Measurements from ENCODE around the gene C9orf153. TPM values are rescaled to one million over a fixed set of nuclear protein-coding genes. Genes with fewer than 3 reads are reported as not detected.

The C9orf153 gene
- total and polyA plus RNA-seq, 2 of the 8 experiments (the other 6 are each of a cell fraction or from before 2014, with no cell fraction given): not detected

- CTCF ChIA-PET (ENCODE audit: partially characterized antibody): interaction anchor here (1.0 kb wide), 1 partner anchor 18 kb away, joined by 5 read pairs; no protein-coding TSS in a partner anchor
- H3K27ac ChIP-seq (ENCODE audit: low read depth, low read length): no peak overlapping the region
- peak overlapping the region in 1 of 2 experiments; percentile 3; a peak in 1 of 4 replicates for H3K4me2 ChIP-seq (ENCODE audit: insufficient read depth in 1 of 2, low read depth in 2 of 2, low read length in 2 of 2)
- TF ChIP-seq BACH1 (IDR thresholded peaks at IDR 0.05; ENCODE audit: low read length) (no peak), SIN3A (conservative IDR thresholded peaks at IDR 0.05 in 1 of 2, IDR thresholded peaks at IDR 0.05 in 1 of 2; ENCODE audit: low read depth in 1 of 2, low read length in 2 of 2) (no peak), TBP (IDR thresholded peaks at IDR 0.05; ENCODE audit: low read depth, low read length) (no peak), JUN (IDR thresholded peaks at IDR 0.05; ENCODE audit: low read depth, low read length) (no peak), POLR2AphosphoS5 (IDR thresholded peaks at IDR 0.05; ENCODE audit: low read depth, low read length) (no peak), CTCF (IDR thresholded peaks at IDR 0.05; ENCODE audit: control extremely low read depth in 1 of 3, insufficient read depth in 1 of 3, low read depth in 1 of 3, low read length in 3 of 3) (no peak), TAF7 (optimal IDR thresholded peaks at IDR 0.05; ENCODE audit: borderline replicate concordance, low read depth, low read length) (no peak), ATF3 (IDR thresholded peaks at IDR 0.05; ENCODE audit: insufficient read depth, low read depth, low read length) (no peak), EZH2 (IDR thresholded peaks at IDR 0.05; ENCODE audit: low read depth, low read length, severe bottlenecking) (no peak), RBBP5 (IDR thresholded peaks at IDR 0.05; ENCODE audit: borderline replicate concordance, low read depth, low read length) (no peak)
Measured at GRCh38 chr9:86304236-86304730, 44.8 kb upstream of the C9orf153 start.

More at GRCh38 chr9:86304236-86304730, 44.8 kb upstream of the C9orf153 start:
- Histone ChIP-seq H2BK20ac (ENCODE audit: low read length) (no peak overlapping the region), H3K79me2 (ENCODE audit: control insufficient read depth in 1 of 2, insufficient read depth in 2 of 2, low read length in 2 of 2) (no peaks in the 10 kb centered on the region), H3K9me3 (ENCODE audit: insufficient read depth in 2 of 2, low read depth in 1 of 2, low read length in 1 of 2) (no peaks in the 10 kb centered on the region), H3K18ac (ENCODE audit: extremely low read depth, low read length) (peak overlapping the region; percentile 87), H2BK120ac (replicated peaks; ENCODE audit: low read depth, low read length) (no peak overlapping the region), H3K36me3 (ENCODE audit: control insufficient read depth in 2 of 4, insufficient read depth in 4 of 4, low read length in 3 of 4) (peaks cover 7 to 63% (median 26%) of the 10 kb centered on the region in 4 experiments; a peak in 7 of 8 replicates), H3K79me1 (ENCODE audit: low read depth, low read length) (no peaks in the 10 kb centered on the region), H4K8ac (ENCODE audit: extremely low read depth, insufficient read depth, low read length) (no peak overlapping the region), H2AFZ (ENCODE audit: low read length) (no peak overlapping the region), H3K4ac (replicated peaks; ENCODE audit: insufficient read length, low read depth, low read length) (no peak overlapping the region), H4K20me1 (replicated peaks in 1 of 2; ENCODE audit: control insufficient read depth in 1 of 2, insufficient read depth in 2 of 2, low read length in 2 of 2) (no peaks in the 10 kb centered on the region), H3K56ac (replicated peaks; ENCODE audit: insufficient read length, low read depth, low read length) (no peak overlapping the region), H3K4me3 (ENCODE audit: extremely low read depth in 1 of 4, insufficient read depth in 2 of 4, low read depth in 3 of 4, low read length in 4 of 4) (no peak overlapping the region; a peak in 1 of 8 replicates), H3K23me2 (ENCODE audit: low read depth, low read length) (no peaks in the 10 kb centered on the region), H3K4me1 (replicated peaks in 1 of 4; ENCODE audit: control insufficient read depth in 3 of 4, insufficient read depth in 4 of 4, low read length in 3 of 4) (peaks cover 0 to 12% (median 8%) of the 10 kb centered on the region in 4 experiments; a peak in 3 of 7 replicates), H3K23ac (ENCODE audit: insufficient read length) (no peak overlapping the region), H2BK12ac (ENCODE audit: low read depth, low read length) (no peak overlapping the region), H3K27me3 (replicated peaks in 1 of 4; ENCODE audit: control insufficient read depth in 3 of 4, extremely low read depth in 1 of 4, insufficient read depth in 3 of 4, low read length in 3 of 4) (no peaks in the 10 kb centered on the region), H2AK5ac (ENCODE audit: low read depth, low read length) (no peak overlapping the region), H2BK15ac (ENCODE audit: low read length) (no peak overlapping the region), H4K5ac (ENCODE audit: insufficient read length, low read depth, low read length) (no peak overlapping the region), H3K9ac (replicated peaks in 1 of 4; ENCODE audit: extremely low read depth in 1 of 4, low read depth in 3 of 4, low read length in 3 of 4) (peak overlapping the region in 1 of 4 experiments; percentile 34; a peak in 1 of 7 replicates), H4K91ac (replicated peaks; ENCODE audit: insufficient read length, low read length) (no peak overlapping the region), H3K14ac (ENCODE audit: insufficient read length) (no peak overlapping the region), H2BK5ac (ENCODE audit: low read depth, low read length) (no peak overlapping the region)
- no peak for FAIRE-seq
- DNase-seq (ENCODE audit: low read depth in 1 of 2, low spot score in 2 of 2): no peak
- WGBS, 2 experiments (ENCODE audit: extremely low coverage in 1 of 2, insufficient coverage in 1 of 2, insufficient read length in 1 of 2, insufficient replicate concordance in 2 of 2, low coverage in 1 of 2, low lambda C conversion rate in 2 of 2, missing lambda C conversion rate in 1 of 2): 70% methylated on average over 3 of the region's 3 CpGs; no CpG with 5 or more reads in 1 of the 2 experiments
- POLR2A ChIA-PET (ENCODE audit: partially characterized antibody): interaction anchor here (1.0 to 1.9 kb wide), 2 partner anchors 22 to 28 kb away, joined by 3 to 5 read pairs; partner anchors contain the start of gene ISCA1

Measured in H1 (cell line).